ENCODE results near the gene VPS9D1. TPM values are rescaled to one million over a fixed set of nuclear protein-coding genes. Genes with fewer than 3 reads are reported as not detected.

VPS9D1 gene
- total RNA-seq, 4 donors from 2014 or later = 5.9 to 14.1 (median 7.0) TPM

GRCh38 chr16:89658221-89658879 is 62.3 kb downstream of the VPS9D1 start:
- WGBS, 2 donors = 12 to 16% methylated on average over 26 to 27 of the region's 27 CpGs

GRCh38 chr16:89657442-89658220 is 63.1 kb downstream of the VPS9D1 start, which contains the start of the genes CHMP1A and SPATA33:
Gene CHMP1A (minus strand): TSS chr16:89657708. CDS start chr16:89657588, 120 bp downstream.
Gene SPATA33 (plus strand): TSS chr16:89657836. CDS start chr16:89657912, 76 bp downstream.
- Histone ChIP-seq H3K27me3 (no peaks in the 10 kb centered on the region), H3K4me3 (peak within 1 kb of the TSS; percentile 74 to 100 (median 90)), H3K4me1 (peaks cover 0 to 28% (median 11%) of the 10 kb centered on the region in 4 donors), H3K36me3 (peaks cover 0 to 35% (median 0%) of the 10 kb centered on the region in 3 donors), H3K9me3 (no peaks in the 10 kb centered on the region), H3K27ac (peak within 1 kb of the TSS; percentile 71 to 92 (median 77))
- DNase-seq (ENCODE audit: low spot score in 2 of 2) = peak; percentile 74 to 78
- TF ChIP-seq EP300 (IDR thresholded peaks at IDR 0.05) (peak in 1 of 2 donors; percentile 68), POLR2A (IDR thresholded peaks at IDR 0.05) (peak in 1 of 2 donors; percentile 50), CTCF (IDR thresholded peaks at IDR 0.05) (peak in 2 of 5 experiments; percentile 16 to 22)
- WGBS, 2 donors = 0 to 1% methylated on average over 22 to 23 of the region's 99 CpGs

More at GRCh38 chr16:89658221-89658879, 62.3 kb downstream of the VPS9D1 start:
- TF ChIP-seq POLR2A (IDR thresholded peaks at IDR 0.05) = no peak
- no peak for TF ChIP-seq EP300 (IDR thresholded peaks at IDR 0.05)
- TF ChIP-seq CTCF (IDR thresholded peaks at IDR 0.05) = no peak
- Histone ChIP-seq H3K4me3 (peak overlapping the region; percentile 74 to 100 (median 90)), H3K4me1 (peaks cover 0 to 28% (median 11%) of the 10 kb centered on the region in 4 donors), H3K9me3 (no peaks in the 10 kb centered on the region), H3K27me3 (no peaks in the 10 kb centered on the region), H3K36me3 (peaks cover 0 to 37% (median 0%) of the 10 kb centered on the region in 3 donors), H3K27ac (peak overlapping the region in 3 of 4 donors; percentile 73 to 92 (median 81))
- DNase-seq (ENCODE audit: low spot score in 2 of 2) = no peak

Other genes with a start within 250 kb of the VPS9D1 start
- gene ANKRD11, start 230.3 kb downstream of the VPS9D1 start, total RNA-seq = 100 to 1,000 TPM; 104 to 177 (median 112) TPM
- gene SPG7, start 212.5 kb downstream of the VPS9D1 start, total RNA-seq = 100 to 1,000 TPM; 102 to 178 (median 127) TPM
- gene RPL13, start 160.2 kb downstream of the VPS9D1 start, total RNA-seq = 1,000 to 10,000 TPM; 5,811 to 9,745 (median 6,935) TPM
- gene CPNE7, start 145.1 kb downstream of the VPS9D1 start, total RNA-seq = 10 to 100 TPM in 1 of 4 donors, 1 to 10 TPM in 1, under 1 TPM in 1, not detected in 1; 0.90 to 10.0 (median 4.2) TPM
- gene DPEP1, start 107.3 kb downstream of the VPS9D1 start, total RNA-seq = 1 to 10 TPM in 1 of 4 donors, under 1 TPM in 3; 0.39 to 2.5 (median 0.74) TPM
- 100 to 1,000 TPM in 1 of 4 donors, 10 to 100 TPM in 3; 90.0 to 109 (median 92.7) TPM for gene CHMP1A, start 63.2 kb downstream of the VPS9D1 start, total RNA-seq
- gene SPATA33, start 63.1 kb downstream of the VPS9D1 start, total RNA-seq = 1 to 10 TPM; 4.8 to 9.0 (median 7.2) TPM
- gene CDK10, start 34.2 kb downstream of the VPS9D1 start, total RNA-seq = 10 to 100 TPM; 32.6 to 93.6 (median 65.7) TPM
- 10 to 100 TPM; 10.7 to 33.6 (median 16.1) TPM for gene SPATA2L, start 19.2 kb downstream of the VPS9D1 start, total RNA-seq
- gene ZNF276, start 639 bp upstream of the VPS9D1 start, total RNA-seq = 100 to 1,000 TPM in 1 of 4 donors, 10 to 100 TPM in 3; 48.6 to 146 (median 68.8) TPM
- gene FANCA, start 95.7 kb upstream of the VPS9D1 start, total RNA-seq = 1 to 10 TPM in 3 of 4 donors, under 1 TPM in 1; 0.98 to 7.8 (median 1.6) TPM
- 1 to 10 TPM in 3 of 4 donors, not detected in 1; 1.1 to 7.2 (median 3.1) TPM for gene SPIRE2, start 107.6 kb upstream of the VPS9D1 start, total RNA-seq
- 100 to 1,000 TPM; 181 to 350 (median 290) TPM for gene TCF25, start 152.7 kb upstream of the VPS9D1 start, total RNA-seq
- 10 to 100 TPM in 1 of 4 donors, 1 to 10 TPM in 3; 3.3 to 15.7 (median 6.9) TPM for gene MC1R, start 198.0 kb upstream of the VPS9D1 start, total RNA-seq
- 10 to 100 TPM in 1 of 4 donors, 1 to 10 TPM in 1, under 1 TPM in 1, not detected in 1; 0.59 to 12.0 (median 3.5) TPM for gene TUBB3, start 202.4 kb upstream of the VPS9D1 start, total RNA-seq
- 100 to 1,000 TPM in 2 of 4 donors, 10 to 100 TPM in 2; 60.9 to 144 (median 96.6) TPM for gene DEF8, start 227.9 kb upstream of the VPS9D1 start, total RNA-seq

Measured in tibial nerve (tissue), 4 donors.